Measurements from ENCODE around the gene TLE7. TPM values are rescaled to one million over a fixed set of nuclear protein-coding genes. Genes with fewer than 3 reads are reported as not detected.
A peak's percentile ranks its signal among the peaks of the same experiment; 100 is the strongest.

Gene TLE7
- total RNA-seq, 2 donors from 2014 or later = not detected

- intact Hi-C loops (cut with DNase I) = no loop called here
- no peak for DNase-seq
- ATAC-seq = no peak
Observed at GRCh38 chr16:71459510-71459909, 17.7 kb upstream of the TLE7 start.

GRCh38 chr16:71456801-71457200 is 14.9 kb upstream of the TLE7 start:
- ATAC-seq (no peak), DNase-seq (no peak)
- intact Hi-C loops (cut with DNase I) = no loop called here

GRCh38 chr16:71453036-71453435 is 11.2 kb upstream of the TLE7 start:
- DNase-seq (no peak), ATAC-seq (peak in 1 of 2 donors; percentile 32)
- intact Hi-C loops (cut with DNase I) = no loop called here

GRCh38 chr16:71449020-71449419 is 7.2 kb upstream of the TLE7 start:
- intact Hi-C loops (cut with DNase I) = no loop called here
- ATAC-seq = no peak
- DNase-seq = no peak

GRCh38 chr16:71448274-71448866 is 6.5 kb upstream of the TLE7 start:
- ATAC-seq = no peak
- no peak for DNase-seq
- intact Hi-C loops (cut with DNase I) = no loop called here

GRCh38 chr16:71443714-71444113 is 1.9 kb upstream of the TLE7 start:
- ATAC-seq (no peak), DNase-seq (no peak)
- intact Hi-C loops (cut with DNase I) = no loop called here

GRCh38 chr16:71441348-71442050 is 355 bp downstream of the TLE7 start:
- intact Hi-C loops (cut with DNase I) = no loop called here
- DNase-seq (no peak), ATAC-seq (no peak)

GRCh38 chr16:71440669-71441347 is 1.0 kb downstream of the TLE7 start:
- intact Hi-C loops (cut with DNase I) = no loop called here

GRCh38 chr16:71439523-71439922 is 2.3 kb downstream of the TLE7 start:
- intact Hi-C loops (cut with DNase I) = no loop called here
- DNase-seq (no peak), ATAC-seq (no peak)

More at GRCh38 chr16:71440669-71441347, 1.0 kb downstream of the TLE7 start:
- DNase-seq (no peak), ATAC-seq (no peak)

GRCh38 chr16:71436473-71436872 is 5.4 kb downstream of the TLE7 start:
- DNase-seq (no peak), ATAC-seq (no peak)
- intact Hi-C loops (cut with DNase I) = no loop called here

GRCh38 chr16:71432906-71433305 is 8.9 kb downstream of the TLE7 start:
- intact Hi-C loops (cut with DNase I) = no loop called here
- DNase-seq = no peak
- no peak for ATAC-seq

- intact Hi-C loops (cut with DNase I) = no loop called here
- no peak for ATAC-seq
Observed at GRCh38 chr16:71431991-71432390, 9.9 kb downstream of the TLE7 start.

GRCh38 chr16:71431176-71431575 is 10.7 kb downstream of the TLE7 start:
- no peak for DNase-seq
- ATAC-seq = no peak
- intact Hi-C loops (cut with DNase I) = no loop called here

More at GRCh38 chr16:71431991-71432390, 9.9 kb downstream of the TLE7 start:
- no peak for DNase-seq

- intact Hi-C loops (cut with DNase I) = no loop called here
Observed at GRCh38 chr16:71430744-71431143, 11.1 kb downstream of the TLE7 start.

GRCh38 chr16:71429581-71429980 is 12.3 kb downstream of the TLE7 start:
- intact Hi-C loops (cut with DNase I) = no loop called here
- DNase-seq (no peak), ATAC-seq (no peak)

More at GRCh38 chr16:71430744-71431143, 11.1 kb downstream of the TLE7 start:
- ATAC-seq (no peak), DNase-seq (no peak)

- ATAC-seq (no peak), DNase-seq (no peak)
- intact Hi-C loops (cut with DNase I) = no loop called here
Observed at GRCh38 chr16:71428883-71429282, 13.0 kb downstream of the TLE7 start.

- no peak for DNase-seq
- no peak for ATAC-seq
- intact Hi-C loops (cut with DNase I) = no loop called here
Observed at GRCh38 chr16:71428385-71428784, 13.5 kb downstream of the TLE7 start.

GRCh38 chr16:71426880-71427615 is 14.8 kb downstream of the TLE7 start:
- intact Hi-C loops (cut with DNase I) = no loop called here
- DNase-seq (no peak), ATAC-seq (no peak)

GRCh38 chr16:71426069-71426879 is 15.6 kb downstream of the TLE7 start:
- ATAC-seq (peak in 1 of 2 donors; percentile 71), DNase-seq (no peak)
- intact Hi-C loops (cut with DNase I) = no loop called here

Data from left cardiac atrium (tissue), 4 donors.